Activated gamma-delta T cell treated with anti-CD3 and anti-CD28 coated beads, Interleukin-2, amount 50 U/mL, for 16 hours (primary cell): Measurements from ENCODE around the gene TSPY1.
"Not testable (repeated sequence)": the region's sequence is repeated elsewhere in the genome, so short reads cannot be mapped to it uniquely, and the experiment has no call there.

Source experiments
- DNase-seq: peaks from one replicate; pipeline ENCODE4 v3.0.0-alpha.2; 2020; ENCODE audit warnings: low read depth

TSPY1 gene, protein sequence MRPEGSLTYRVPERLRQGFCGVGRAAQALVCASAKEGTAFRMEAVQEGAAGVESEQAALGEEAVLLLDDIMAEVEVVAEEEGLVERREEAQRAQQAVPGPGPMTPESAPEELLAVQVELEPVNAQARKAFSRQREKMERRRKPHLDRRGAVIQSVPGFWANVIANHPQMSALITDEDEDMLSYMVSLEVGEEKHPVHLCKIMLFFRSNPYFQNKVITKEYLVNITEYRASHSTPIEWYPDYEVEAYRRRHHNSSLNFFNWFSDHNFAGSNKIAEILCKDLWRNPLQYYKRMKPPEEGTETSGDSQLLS

DNA sequence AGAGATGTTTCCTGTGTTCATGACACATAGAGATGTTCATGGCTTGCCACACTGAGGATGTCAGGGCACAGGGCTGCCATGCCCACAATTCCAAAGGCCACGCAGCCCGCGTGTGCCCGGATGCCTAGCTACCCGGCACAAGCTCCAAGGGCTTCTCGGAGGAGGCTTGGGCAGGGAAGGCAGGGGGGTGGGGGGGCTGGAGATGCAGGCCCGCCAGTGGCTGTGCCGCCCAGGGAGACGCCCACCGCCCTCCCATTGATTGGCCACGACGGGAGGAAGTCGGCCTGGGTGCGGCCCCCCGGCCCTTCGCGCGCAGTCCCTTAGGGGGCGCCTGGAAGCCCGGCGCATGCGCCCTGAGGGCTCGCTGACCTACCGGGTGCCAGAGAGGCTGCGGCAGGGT, at the start of gene TSPY1:
TSPY1 (plus strand) TSS at position 301 of the 400 bp plus-strand sequence; CDS start at position 347, 46 bp downstream.
- DNase-seq = not testable (repeated sequence)

DNA sequence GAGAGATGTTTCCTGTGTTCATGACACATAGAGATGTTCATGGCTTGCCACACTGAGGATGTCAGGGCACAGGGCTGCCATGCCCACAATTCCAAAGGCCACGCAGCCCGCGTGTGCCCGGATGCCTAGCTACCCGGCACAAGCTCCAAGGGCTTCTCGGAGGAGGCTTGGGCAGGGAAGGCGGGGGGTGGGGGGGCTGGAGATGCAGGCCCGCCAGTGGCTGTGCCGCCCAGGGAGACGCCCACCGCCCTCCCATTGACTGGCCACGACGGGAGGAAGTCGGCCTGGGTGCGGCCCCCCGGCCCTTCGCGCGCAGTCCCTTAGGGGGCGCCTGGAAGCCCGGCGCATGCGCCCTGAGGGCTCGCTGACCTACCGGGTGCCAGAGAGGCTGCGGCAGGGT, 20.2 kb downstream of the TSPY1 start, which contains the start of gene TSPY9:
TSPY9 (plus strand) TSS at position 301 of the 400 bp plus-strand sequence; CDS start at position 347, 46 bp downstream.
- not testable (repeated sequence) for DNase-seq

DNA sequence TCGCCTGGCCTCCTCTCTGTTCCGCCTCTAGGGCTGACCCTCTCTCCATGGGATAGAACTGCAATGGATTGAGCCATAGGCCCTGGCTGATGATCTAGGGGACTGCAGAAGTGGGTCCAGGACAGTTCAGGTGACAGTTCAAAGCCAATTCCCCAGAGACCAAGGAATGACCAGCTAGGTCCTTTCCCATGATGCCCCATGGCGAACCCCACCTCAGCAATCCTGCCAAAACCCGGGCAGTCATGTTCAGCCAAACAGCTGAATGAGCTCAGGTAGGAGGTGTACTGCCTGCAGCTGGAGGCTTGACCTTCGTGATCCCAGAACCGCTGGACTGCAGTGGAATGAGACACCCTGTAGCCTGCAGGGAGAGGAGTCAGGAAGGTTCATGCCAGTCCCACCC, 37.6 kb downstream of the TSPY1 start:
- not testable (repeated sequence) for DNase-seq

DNA sequence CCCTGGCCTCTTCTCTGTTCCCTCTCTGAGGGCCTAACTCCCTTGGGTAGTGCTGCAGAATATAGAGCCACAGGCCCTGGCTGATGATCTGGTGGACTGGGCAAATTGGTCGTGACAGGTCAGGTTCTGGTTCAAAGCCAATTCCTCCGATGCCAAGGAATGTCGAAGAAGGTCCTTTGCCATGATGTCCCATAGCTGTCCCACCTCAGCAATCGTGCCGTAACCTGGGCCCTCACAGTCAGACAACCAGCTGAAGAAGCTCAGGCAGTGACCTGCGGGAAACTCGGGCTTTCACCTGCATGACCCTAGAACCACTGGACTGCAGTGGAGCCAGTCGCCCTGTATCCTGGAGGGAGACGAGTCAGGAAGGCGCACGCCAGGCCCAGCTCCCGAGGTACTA, 49.5 kb downstream of the TSPY1 start:
- DNase-seq = not testable (repeated sequence)
